GM20431 (cell line): ENCODE measurements around the gene FAM193A.
"Not testable (repeated sequence)": the region's sequence is repeated elsewhere in the genome, so short reads cannot be mapped to it uniquely, and the experiment has no call there.

Experiments
- in situ Hi-C: fragments of 300-500 bp; cut with MseI, MboI; formaldehyde crosslinking; loops from one replicate; pipeline ENCODE4 v1.15.0; 2020; ENCODE audit warnings: low sequenced_read_pairs; ENCODE audit not compliant: unreplicated experiment

FAM193A gene

DNA sequence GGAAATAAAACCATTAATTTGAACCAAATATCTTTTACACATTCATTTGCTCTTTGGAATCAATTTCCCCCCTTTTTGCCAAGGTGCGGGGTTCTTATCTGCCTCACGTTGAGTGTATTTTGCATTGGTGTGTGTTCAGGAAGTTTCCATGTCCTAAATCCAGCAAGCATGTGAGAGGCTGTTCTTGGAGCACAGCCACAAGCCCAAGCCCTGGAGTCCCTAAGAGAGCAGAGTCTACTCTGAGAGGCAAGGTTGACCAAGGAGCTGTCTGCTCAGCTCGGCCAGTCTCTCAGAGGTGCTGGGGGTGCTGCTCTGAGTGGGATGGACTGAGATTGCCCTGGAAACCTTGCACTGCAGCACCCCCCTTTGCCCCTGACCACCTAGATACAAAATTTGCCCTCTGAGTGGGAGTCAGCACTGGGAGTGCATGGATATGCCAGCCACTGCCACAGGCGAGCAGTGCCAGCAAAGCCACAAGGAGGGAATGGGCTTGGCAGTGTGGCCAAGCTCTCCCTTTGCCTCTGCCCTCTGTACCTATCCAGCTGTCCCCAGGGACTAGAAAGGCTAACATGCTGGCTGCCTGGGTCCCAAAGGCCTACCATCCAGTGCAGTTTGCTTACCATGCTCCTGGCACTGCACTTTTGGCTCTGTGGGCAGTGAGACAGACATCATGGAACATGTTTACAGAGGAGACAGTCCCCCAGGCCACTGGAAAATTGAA, 20.5 kb upstream of the FAM193A start:
- in situ Hi-C loops: no loop called here

DNA sequence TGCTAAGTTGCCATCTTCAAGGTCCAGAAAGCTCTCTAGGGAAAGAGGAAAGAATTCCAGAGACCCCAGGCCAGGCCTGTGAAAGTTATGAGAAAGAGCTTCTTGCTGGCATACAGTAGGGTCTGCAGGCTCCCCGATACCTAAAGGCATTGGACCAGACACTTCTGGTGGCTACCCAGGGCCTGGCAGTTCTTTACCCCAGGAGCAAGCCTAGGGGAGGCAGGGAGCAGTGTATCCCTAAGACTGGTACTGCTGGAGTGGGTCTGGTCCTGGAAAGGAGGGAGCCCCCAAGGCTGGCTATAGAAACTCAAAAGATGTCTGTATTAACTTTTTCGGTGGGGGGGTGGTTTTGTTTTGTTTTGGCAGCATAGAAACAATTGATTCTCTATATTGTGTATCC, 19.8 kb upstream of the FAM193A start:
- in situ Hi-C loops: no loop called here

GRCh38 chr4:2526559-2526958, 9.9 kb upstream of the FAM193A start:
- in situ Hi-C loops: no loop called here

GRCh38 chr4:2534904-2535375, 1.5 kb upstream of the FAM193A start:
- in situ Hi-C loops: no loop called here

- in situ Hi-C loops: no loop called here
Measured at GRCh38 chr4:2535376-2536192, 863 bp upstream of the FAM193A start.

- in situ Hi-C loops: no loop called here
Measured at GRCh38 chr4:2537011-2537830, 774 bp downstream of the FAM193A start.

DNA sequence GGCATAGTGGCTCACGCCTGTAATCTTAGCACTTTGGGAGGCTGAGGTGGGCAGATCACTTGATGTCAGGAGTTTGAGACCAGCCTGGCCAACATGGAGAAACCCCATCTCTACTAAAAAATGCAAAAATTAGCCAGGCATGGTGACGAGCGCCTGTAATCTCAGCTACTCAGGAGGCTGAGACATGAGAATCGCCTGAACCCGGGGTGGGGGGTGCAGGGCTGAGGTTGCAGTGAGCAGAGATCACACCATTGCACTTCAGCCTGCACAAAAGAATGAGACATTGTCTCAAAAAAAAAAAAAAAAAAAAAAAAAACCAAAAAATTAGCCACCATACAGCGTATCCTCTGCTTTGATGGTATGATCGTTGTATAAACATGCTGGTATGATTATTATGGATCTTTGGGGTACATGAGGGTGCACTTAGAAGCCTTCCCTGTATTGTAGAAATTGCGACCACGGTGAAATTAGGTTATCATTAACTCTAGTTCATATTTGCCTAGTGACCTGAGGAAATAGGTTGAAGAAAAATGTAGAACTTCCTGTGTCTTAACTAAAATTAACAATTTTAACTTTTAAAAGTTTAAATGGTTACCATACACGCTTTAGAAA, 7.2 kb downstream of the FAM193A start:
- in situ Hi-C loops: not testable (repeated sequence)

- in situ Hi-C loops: no loop called here
Measured at GRCh38 chr4:2545321-2546013, 9.0 kb downstream of the FAM193A start.

DNA sequence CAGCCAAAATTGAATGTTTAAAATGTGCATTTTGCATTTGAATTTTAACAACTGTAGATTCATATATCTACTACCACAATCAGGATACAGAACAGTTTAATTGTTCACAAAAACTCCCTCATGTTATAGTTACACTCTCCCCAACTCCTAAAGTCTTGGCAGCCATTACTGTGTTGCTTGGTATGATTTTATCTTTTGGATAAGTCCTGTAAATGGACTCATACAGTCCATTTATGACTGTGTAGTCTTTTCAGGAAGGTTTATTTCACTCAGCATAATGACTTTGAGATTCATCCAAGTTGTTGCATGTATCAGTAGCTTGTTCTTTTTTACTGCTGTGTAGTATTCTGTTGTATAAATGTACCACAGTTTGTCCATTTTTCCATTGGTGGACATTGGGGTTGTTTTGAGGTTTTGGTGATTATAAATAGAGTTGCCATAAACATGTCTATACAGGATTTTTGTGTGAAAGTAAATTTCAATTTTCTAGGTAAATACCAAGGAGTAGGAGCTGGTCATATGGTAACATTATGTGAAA, 9.9 kb downstream of the FAM193A start:
- in situ Hi-C loops: no loop called here

DNA sequence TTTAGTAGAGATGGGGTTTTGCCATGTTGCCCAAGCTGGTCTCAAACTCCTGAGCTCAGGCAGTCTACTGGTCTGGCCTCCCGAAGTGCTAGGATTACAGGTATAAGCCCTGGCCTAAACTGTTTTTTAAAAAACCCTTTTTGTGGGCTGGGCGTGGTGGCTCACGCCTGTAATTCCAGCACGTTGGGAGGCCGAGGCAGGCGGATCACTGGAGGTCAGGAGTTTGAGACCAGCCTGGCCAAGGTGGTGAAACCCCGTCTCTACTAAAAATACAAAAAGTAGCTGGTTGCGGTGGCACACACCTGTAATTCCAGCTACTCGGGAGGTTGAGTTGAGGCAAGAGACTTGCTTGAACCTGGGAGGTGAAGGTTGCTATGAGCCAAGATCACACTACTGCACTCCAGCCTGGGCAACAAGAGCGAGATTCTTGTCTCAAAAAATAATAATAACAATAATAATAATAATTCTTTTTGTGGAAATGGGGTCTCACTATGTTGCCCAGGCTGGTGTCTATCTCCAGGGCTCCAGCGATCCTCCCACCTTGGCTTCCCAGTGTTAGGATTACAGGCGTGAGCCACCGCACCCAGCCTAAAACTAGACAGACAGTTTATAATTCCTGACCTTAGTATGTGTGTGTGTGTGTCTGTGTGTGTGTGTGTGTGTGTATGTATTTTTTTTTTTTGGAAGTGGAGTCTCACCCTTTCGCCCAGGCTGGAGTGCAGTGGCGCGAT, 10.7 kb downstream of the FAM193A start:
- in situ Hi-C loops: not testable (repeated sequence)

DNA sequence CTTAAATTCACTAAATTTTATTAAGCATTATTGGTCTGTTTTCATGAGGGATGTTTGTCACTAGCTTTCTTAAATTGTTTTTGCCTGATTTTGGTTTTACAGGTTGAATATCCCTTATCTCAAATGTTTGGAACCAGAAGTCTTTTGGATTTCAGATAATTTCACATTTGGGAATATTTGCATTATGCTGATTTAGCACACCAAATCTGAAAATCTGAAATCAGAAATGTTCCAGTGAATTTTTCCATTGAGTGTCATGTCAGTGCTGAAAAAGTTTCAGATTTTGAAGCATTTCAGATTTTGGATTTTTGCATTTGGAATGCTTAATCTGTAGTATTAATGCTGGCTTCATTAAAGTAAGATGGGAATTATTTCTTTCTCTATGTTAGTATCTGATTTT, 14.7 kb downstream of the FAM193A start:
- in situ Hi-C loops: no loop called here

DNA sequence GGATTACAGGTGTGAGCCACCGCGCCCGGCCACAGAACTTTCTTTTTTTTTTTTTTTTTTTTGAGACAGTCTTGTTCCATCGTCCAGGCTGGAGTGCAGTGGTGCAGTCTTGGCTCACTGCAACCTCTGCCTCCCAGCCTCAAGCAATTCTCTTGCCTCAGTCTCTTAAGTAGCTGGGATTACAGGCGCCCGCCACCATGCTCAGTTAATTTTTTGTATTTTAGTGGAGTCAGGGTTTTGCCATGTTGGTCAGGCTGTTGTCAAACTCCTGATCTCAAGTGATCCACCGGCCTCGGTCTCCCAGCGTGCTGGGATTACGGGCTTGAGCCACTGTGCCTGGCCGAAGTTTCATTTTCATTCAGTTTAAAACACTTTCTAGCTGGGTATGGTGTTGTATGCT, 16.4 kb downstream of the FAM193A start:
- in situ Hi-C loops: no loop called here

DNA sequence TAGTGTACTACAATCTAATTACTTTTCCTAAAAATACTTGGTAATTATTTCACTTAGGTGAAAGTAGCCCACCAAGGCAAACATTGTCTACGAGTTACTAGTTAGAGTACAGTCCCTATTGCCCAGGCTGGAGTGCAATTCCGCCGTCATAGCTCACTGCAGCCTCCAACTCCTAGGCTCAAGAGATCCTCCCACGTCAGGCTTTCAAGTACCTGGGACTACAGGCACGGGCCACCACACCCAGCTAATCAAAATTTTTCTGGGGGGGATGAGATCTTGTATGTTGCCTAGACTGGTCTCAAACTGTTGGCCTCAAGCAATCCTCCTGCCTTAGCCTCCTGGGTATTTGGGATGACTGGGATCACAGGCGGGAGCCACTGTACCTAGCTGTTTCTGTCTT, 21.9 kb downstream of the FAM193A start:
- in situ Hi-C loops: no loop called here

DNA sequence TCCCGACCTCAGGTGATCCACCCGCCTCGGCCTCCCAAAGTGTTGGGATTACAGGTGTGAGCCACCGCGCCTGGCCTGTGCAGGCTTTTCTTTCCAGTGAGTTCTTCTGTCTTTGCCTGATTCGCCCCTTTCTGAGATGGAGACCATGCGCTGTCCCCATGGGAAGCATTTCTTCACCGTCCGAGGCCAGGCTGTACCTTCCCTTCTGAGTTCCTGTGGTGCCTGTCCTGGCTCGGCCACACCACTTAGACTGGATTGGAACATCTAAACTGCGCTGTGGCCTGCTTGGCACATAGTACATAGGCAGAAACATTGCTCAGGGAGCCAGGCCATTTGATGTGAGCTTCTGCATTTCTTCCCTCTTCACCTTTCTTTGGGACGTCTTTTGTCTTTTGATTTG, 23.7 kb downstream of the FAM193A start:
- in situ Hi-C loops: no loop called here

GRCh38 chr4:2565533-2565932, 29.1 kb downstream of the FAM193A start:
- in situ Hi-C loops: no loop called here

DNA sequence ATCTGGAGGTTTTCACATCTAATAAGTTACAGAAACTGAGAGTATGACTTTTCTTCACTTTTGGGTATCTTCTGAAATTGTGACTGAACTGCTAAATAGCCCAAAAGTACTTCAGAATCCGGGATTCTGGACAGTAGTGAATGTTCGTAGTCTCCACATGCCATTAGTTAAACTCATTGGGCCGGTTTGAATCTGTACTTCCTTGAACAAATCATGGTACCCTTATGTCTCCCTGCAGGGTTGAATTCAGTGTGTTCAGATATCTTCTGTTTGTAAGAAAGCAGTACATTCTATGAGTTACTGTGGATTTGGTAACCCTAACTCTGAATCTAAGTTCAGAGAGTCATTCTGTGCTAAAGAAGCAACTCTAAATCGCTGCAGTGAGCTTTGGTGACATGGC, 33.6 kb downstream of the FAM193A start:
- in situ Hi-C loops: no loop called here

GRCh38 chr4:2570551-2571222, 34.2 kb downstream of the FAM193A start:
- in situ Hi-C loops: no loop called here

DNA sequence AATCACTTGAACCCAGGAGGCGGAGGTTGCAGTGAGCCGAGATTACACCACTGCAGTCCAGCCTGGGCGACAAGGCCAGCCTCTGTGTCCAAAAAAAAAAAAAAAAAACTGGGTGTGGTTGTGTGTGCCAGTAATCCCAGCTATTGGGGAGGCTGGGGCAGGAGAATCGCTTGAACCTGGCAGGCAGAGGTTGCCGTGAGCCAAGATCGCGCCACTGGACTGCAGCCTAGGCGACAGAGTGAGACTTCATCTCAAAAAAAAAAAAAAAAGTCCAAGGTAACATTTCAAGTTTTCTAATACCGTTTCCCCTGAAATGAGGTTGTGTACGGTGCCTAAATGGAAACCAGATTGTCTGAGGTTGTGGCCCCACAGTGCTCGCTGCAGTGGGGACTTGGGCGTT, 35.6 kb downstream of the FAM193A start:
- in situ Hi-C loops: no loop called here
